K562 (cell line): ENCODE results near the gene MACROD2. TPM values are rescaled to one million over a fixed set of nuclear protein-coding genes. Genes with fewer than 3 reads are reported as not detected.

ENCODE experiments used
- ATAC-seq: fragments of 200-7000 bp; cut with Tn5 transposase; 3 replicates; pipeline ENCODE4 v1.9.1; 2020; ENCODE audit warnings: moderate library complexity
- BruUV-seq: library from RNA; stranded (reverse); fragments of 400-500 nt; replicated peaks from 2 replicates; lab custom pipeline; 2021; lab: Mats Ljungman, UMichigan
- CTCF ChIA-PET: fragments of 300-600 bp; formaldehyde crosslinking; extraction: SDS; loops from one replicate; lab custom pipeline; 2021; ENCODE audit warnings: low intra/inter-chr PET ratio; lab: Yijun Ruan, JAX
- POLR2A ChIA-PET: fragments of 300-600, 350-650 bp; sonication (Branson Sonifier 250); formaldehyde crosslinking; extraction: SDS; loops from one replicate; lab custom pipeline; 2021; ENCODE audit warnings: antibody characterized with exemption, inconsistent platforms; lab: Yijun Ruan, JAX
- DNase-seq, 4 experiments: peaks; one replicate each; pipeline versions ENCODE4 v3.0.0 to v3.0.0-alpha.2; 2011 to 2018; ENCODE audit warnings: low spot score in 3 of 4, mixed read lengths in 3 of 4; ENCODE audit errors: extremely low read depth in 1 of 4
- FAIRE-seq: peaks from 2 replicates; lab custom pipeline; 2011; peaks lifted over from hg19 to GRCh38; lab: Jason Lieb, UNC
- H2AFZ ChIP-seq: 2 replicates; pipeline ENCODE4 v1.6.0; 2011; ENCODE audit warnings: low read depth, low read length, control low read depth, inconsistent platforms
- H3K27ac ChIP-seq: fragments of 200-600 bp; 3 replicates; pipeline ENCODE4 v1.8.0; 2011; ENCODE audit warnings: low read depth, mild to moderate bottlenecking, control low read depth, inconsistent platforms, low read length, moderate library complexity, mixed read lengths; ENCODE audit errors: extremely low read depth
- H3K27me3 ChIP-seq, 2 experiments: fragments of 300-600 bp in 1 of 2; 2 replicates in 1 of 2; 3 replicates in 1 of 2; pipeline versions ENCODE4 v1.6.0 to v1.8.0; 2011; ENCODE audit warnings: inconsistent platforms in 2 of 2, low read length in 2 of 2, mild to moderate bottlenecking in 1 of 2, mixed read lengths in 1 of 2, moderate library complexity in 1 of 2; ENCODE audit not compliant: control insufficient read depth in 2 of 2, insufficient read depth in 2 of 2
- H3K36me3 ChIP-seq: fragments of 300-600 bp; 3 replicates; pipeline ENCODE4 v1.8.0; 2011; ENCODE audit warnings: mild to moderate bottlenecking, low read length, inconsistent platforms; ENCODE audit not compliant: control insufficient read depth, insufficient read depth
- H3K4me1 ChIP-seq, 2 experiments: fragments of 200-600 bp in 1 of 2; replicated peaks in 1 of 2; 2 replicates in 1 of 2; 3 replicates in 1 of 2; pipeline versions ENCODE4 v1.5.1 to v1.8.0; 2011; ENCODE audit warnings: inconsistent platforms in 2 of 2, low read length in 2 of 2, mild to moderate bottlenecking in 1 of 2, mixed read lengths in 1 of 2, moderate library complexity in 1 of 2; ENCODE audit not compliant: control insufficient read depth in 2 of 2, insufficient read depth in 2 of 2
- H3K4me2 ChIP-seq: 2 replicates; pipeline ENCODE4 v1.6.1; 2011; ENCODE audit warnings: low read length, control low read depth, inconsistent platforms, mixed read lengths; ENCODE audit not compliant: insufficient read depth
- H3K4me3 ChIP-seq: fragments of 200-600 bp; sonication (generic), shearing (Covaris generic); 2 replicates; pipeline ENCODE4 v1.5.1; 2016; ENCODE audit warnings: control low read depth, inconsistent platforms
- H3K79me2 ChIP-seq: fragments of 200-600 bp; 3 replicates; pipeline ENCODE4 v1.8.0; 2011; ENCODE audit warnings: low read length, inconsistent platforms; ENCODE audit not compliant: control insufficient read depth, insufficient read depth
- H3K9ac ChIP-seq, 2 experiments: 2 replicates each; pipeline versions ENCODE4 v1.6.0 to v1.6.1; 2011; ENCODE audit warnings: low read depth in 2 of 2, low read length in 2 of 2, control low read depth in 1 of 2, inconsistent platforms in 1 of 2, mild to moderate bottlenecking in 1 of 2, mixed read lengths in 1 of 2; ENCODE audit not compliant: insufficient read depth in 1 of 2
- H3K9me1 ChIP-seq: one replicate; pipeline ENCODE4 v1.6.0; 2011; ENCODE audit warnings: inconsistent platforms, mild to moderate bottlenecking, low read length, moderate library complexity; ENCODE audit not compliant: control insufficient read depth, insufficient read depth
- H3K9me3 ChIP-seq: replicated peaks from 2 replicates; pipeline ENCODE4 v1.5.1; 2011; ENCODE audit warnings: low read depth, low read length, inconsistent platforms; ENCODE audit not compliant: control insufficient read depth, insufficient read depth
- H4K20me1 ChIP-seq: replicated peaks from 2 replicates; pipeline ENCODE4 v1.6.1; 2011; ENCODE audit warnings: low read length, inconsistent platforms, mixed read lengths; ENCODE audit not compliant: control insufficient read depth, insufficient read depth
- ARHGAP35 ChIP-seq: fragments of 450-650 bp; IDR thresholded peaks from 2 replicates; pipeline ENCODE4 v1.6.1; 2018; ENCODE audit not compliant: partially characterized antibody
- CSDE1 ChIP-seq, 2 experiments: fragments of 450-650 bp; IDR thresholded peaks; 2 replicates each; pipeline ENCODE4 v1.6.1; 2016; ENCODE audit warnings: mild to moderate bottlenecking in 1 of 2
- MEF2A ChIP-seq: IDR thresholded peaks from 2 replicates; pipeline ENCODE4 v1.6.1; 2011; ENCODE audit warnings: low read depth, mild to moderate bottlenecking, low read length, moderate library complexity; ENCODE audit not compliant: control insufficient read depth
- NCOA1 ChIP-seq: fragments of 450-650 bp; IDR thresholded peaks from 2 replicates; pipeline ENCODE4 v1.6.1; 2016; ENCODE audit warnings: low read depth
- POLR3A ChIP-seq: IDR thresholded peaks from 2 replicates; pipeline ENCODE4 v1.6.1; 2011; ENCODE audit warnings: borderline replicate concordance, mild to moderate bottlenecking, moderate library complexity; ENCODE audit not compliant: insufficient read length, insufficient read depth; ENCODE audit errors: extremely low read depth
- RBM22 ChIP-seq: fragments of 200-400 bp; formaldehyde crosslinking; IDR thresholded peaks from 2 replicates; pipeline ENCODE4 v1.6.1; 2018; ENCODE audit warnings: low read length, low read depth; ENCODE audit not compliant: poor library complexity, severe bottlenecking
- SAP30 ChIP-seq: fragments of 200-600 bp; sonication (generic); IDR thresholded peaks from 2 replicates; pipeline ENCODE4 v1.6.1; 2012; ENCODE audit warnings: borderline replicate concordance, low read depth, mild to moderate bottlenecking, moderate library complexity, low read length, control low read depth, inconsistent platforms; ENCODE audit not compliant: insufficient read depth, poor library complexity, severe bottlenecking
- SPI1 ChIP-seq: IDR thresholded peaks from 2 replicates; pipeline ENCODE4 v1.6.1; 2011; ENCODE audit warnings: low read depth, low read length, control low read depth, borderline replicate concordance
- TEAD2 ChIP-seq: fragments of 450-650 bp; IDR thresholded peaks from 2 replicates; pipeline ENCODE4 v1.6.1; 2016; ENCODE audit warnings: missing genetic modification characterization, control low read depth, missing compliant biosample characterization
- ZC3H8 ChIP-seq: fragments of 450-650 bp; IDR thresholded peaks from 2 replicates; pipeline ENCODE4 v1.6.1; 2017
- ZNF282 ChIP-seq: sonication (generic); formaldehyde crosslinking; IDR thresholded peaks from 2 replicates; pipeline ENCODE4 v1.8.1; 2023; ENCODE audit warnings: missing genetic modification reagents
- WGBS: fragments of 100-300 bp; shearing (Covaris generic); methylation state at CpG from one replicate; pipeline ENCODE4 v1.1.6; 2016; ENCODE audit warnings: low coverage, mixed read lengths; ENCODE audit not compliant: insufficient coverage; ENCODE audit errors: missing lambda C conversion rate; 5-methylcytosine and 5-hydroxymethylcytosine counted together
- in situ Hi-C: fragments of 300-500 bp; cut with MboI; formaldehyde crosslinking; loops from 4 replicates; pipeline ENCODE4 v1.15.0; 2018; ENCODE audit warnings: inconsistent platforms, mixed read lengths
- intact Hi-C: fragments of 100-400 bp; cut with micrococcal nuclease; formaldehyde crosslinking; loops from 2 replicates; pipeline ENCODE4 v1.14.2; 2022
- polyA plus RNA-seq, 8 experiments: library from polyadenylated mRNA; depleted of rRNA in 4 of 8; stranded (reverse) in 5 of 8; unstranded in 3 of 8; fragments of >200 nt; fragmentation: Nextera tagmentation in 2 of 8; fragmentation: Illumina TruSeq in 1 of 8; extraction: Ambion mirVana in 2 of 8; extraction: Trizol in 1 of 8; gene quantifications; 2 replicates each; pipeline versions ENCODE4 v1.2.1 to v1.2.3, GENCODE V29; 2011 to 2014; ENCODE audit warnings: inconsistent platforms in 1 of 8, missing spikeins in 1 of 8
- total RNA-seq, 7 experiments: library from RNA; depleted of rRNA in 6 of 7; stranded (reverse); fragments of >200 nt in 6 of 7; fragmentation: Illumina TruSeq in 2 of 7; extraction: Trizol in 2 of 7; gene quantifications; 2 replicates each; pipeline versions ENCODE4 v1.2.1 to v1.2.3, GENCODE V29; 2011 to 2021; ENCODE audit warnings: low replicate concordance in 1 of 7
- TF ChIP-seq, protein P1 (sequence below): sonication (generic); formaldehyde crosslinking; IDR thresholded peaks from 2 replicates; pipeline ENCODE4 v1.8.0; 2022; ENCODE audit warnings: mild to moderate bottlenecking, missing genetic modification reagents

MACROD2 gene
- total and polyA plus RNA-seq, 9 of the 15 experiments (the other 6 are each of a cell fraction or from before 2014, with no cell fraction given): not detected

DNA sequence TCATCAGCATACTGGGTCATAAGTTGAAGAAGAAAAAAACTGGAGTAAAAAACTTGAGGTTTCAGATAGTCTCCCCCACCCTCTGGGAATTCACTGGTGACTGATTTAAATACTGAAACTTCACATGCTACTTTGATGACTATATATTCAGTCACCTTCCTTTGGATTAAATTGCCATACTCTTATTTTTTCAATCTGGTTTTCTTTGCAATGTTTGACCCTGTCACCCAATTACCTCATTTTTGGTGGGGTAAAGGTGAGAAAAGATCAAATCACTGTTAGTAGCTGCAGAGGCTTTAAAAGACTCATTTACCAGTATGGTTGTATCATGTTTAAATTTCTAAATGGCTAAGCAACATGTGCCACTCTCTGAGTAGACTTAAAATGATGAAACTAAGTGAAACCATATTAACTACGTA, 1204.8 kb downstream of the MACROD2 start:
- H3K79me2 ChIP-seq: no peaks in the 10 kb centered on the region
- no peak overlapping the region for H2AFZ ChIP-seq
- H3K27me3 ChIP-seq: no peaks in the 10 kb centered on the region
- H3K4me3 ChIP-seq: no peak overlapping the region
- FAIRE-seq (no peak), ATAC-seq (no peak), DNase-seq (no peak)
- H4K20me1 ChIP-seq: no peaks in the 10 kb centered on the region
- H3K9me3 ChIP-seq: no peaks in the 10 kb centered on the region
- intact Hi-C loops (no loop called here), in situ Hi-C loops (no loop called here)
- no peak overlapping the region for H3K4me2 ChIP-seq
- WGBS: 25% methylated on average over 1 of the region's 1 CpG
- BruUV-seq: no TSS peak
- ChIA-PET CTCF (no interaction called here), POLR2A (no interaction called here)
- no peaks in the 10 kb centered on the region for H3K4me1 ChIP-seq
- H3K27ac ChIP-seq: no peak overlapping the region
- TF ChIP-seq NCOA1 (no peak), POLR3A (no peak), MEF2A (no peak), SPI1 (no peak), TEAD2 (no peak), RBM22 (no peak), CSDE1 (IDR thresholded peaks at IDR 0.05) (no peak), ARHGAP35 (no peak), ZC3H8 (no peak), ZNF282 (CRISPR knock-in tag) (no peak), SAP30 (no peak)
- TF ChIP-seq, protein P1, sequence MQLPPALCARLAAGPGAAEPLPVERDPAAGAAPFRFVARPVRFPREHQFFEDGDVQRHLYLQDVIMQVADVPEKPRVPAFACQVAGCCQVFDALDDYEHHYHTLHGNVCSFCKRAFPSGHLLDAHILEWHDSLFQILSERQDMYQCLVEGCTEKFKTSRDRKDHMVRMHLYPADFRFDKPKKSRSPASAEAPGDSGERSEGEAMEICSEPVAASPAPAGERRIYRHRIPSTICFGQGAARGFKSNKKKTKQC (CRISPR knock-in tag): no peak
- H3K9ac ChIP-seq: no peak overlapping the region
- H3K36me3 ChIP-seq: no peaks in the 10 kb centered on the region
- H3K9me1 ChIP-seq: no peaks in the 10 kb centered on the region
